Activated T-cell treated with anti-CD3 and anti-CD28 coated beads, Interleukin-2, amount 50 U/mL, for 72 hours (primary cell): ENCODE results near the gene KCNH1. TPM values are rescaled to one million over a fixed set of nuclear protein-coding genes. Genes with fewer than 3 reads are reported as not detected.

Experiments used
- ATAC-seq, 2 donors: fragments of 150-1000 bp; cut with Tn5 transposase; replicated peaks in 1 of 2; 2 replicates each; pipeline ENCODE4 v1.10.0; 2021; ENCODE audit warnings: moderate library complexity in 2 of 2, mild to moderate bottlenecking in 1 of 2
- DNase-seq, 2 donors: peaks; one replicate each; pipeline ENCODE4 v3.0.0; 2021 to 2022; ENCODE audit warnings: mixed read lengths in 1 of 2
- H3K27ac Mint-ChIP-seq: one replicate; pipeline ENCODE4 v1.8.0; 2022; ENCODE audit warnings: mild to moderate bottlenecking, moderate library complexity, mixed read lengths
- H3K27me3 Mint-ChIP-seq: one replicate; pipeline ENCODE4 v1.8.0; 2022; ENCODE audit warnings: low read depth, mixed read lengths
- H3K36me3 Mint-ChIP-seq, 2 donors: one replicate each; pipeline ENCODE4 v1.8.0; 2022; ENCODE audit warnings: mixed read lengths in 2 of 2, mild to moderate bottlenecking in 1 of 2; ENCODE audit not compliant: insufficient read depth in 2 of 2
- H3K4me1 Mint-ChIP-seq: one replicate; pipeline ENCODE4 v1.8.0; 2022; ENCODE audit warnings: low read depth, mixed read lengths
- H3K4me3 Mint-ChIP-seq, 2 donors: one replicate each; pipeline ENCODE4 v1.8.0; 2022; ENCODE audit warnings: mild to moderate bottlenecking in 2 of 2, mixed read lengths in 2 of 2, moderate library complexity in 2 of 2
- H3K9me3 Mint-ChIP-seq, 2 donors: one replicate each; pipeline ENCODE4 v1.8.0; 2022; ENCODE audit warnings: mixed read lengths in 2 of 2
- total RNA-seq, 2 donors: library from RNA; stranded (reverse); gene quantifications; one replicate each; pipeline ENCODE4 v1.2.3, GENCODE V29; 2022

The KCNH1 gene
- total RNA-seq, 2 donors from 2014 or later = not detected

- Mint-ChIP-seq H3K27ac (no peak overlapping the region), H3K4me3 (no peak overlapping the region), H3K9me3 (no peaks in the 10 kb centered on the region), H3K27me3 (peaks cover 45% of the 10 kb centered on the region), H3K4me1 (peaks cover 7% of the 10 kb centered on the region), H3K36me3 (no peaks in the 10 kb centered on the region)
- ATAC-seq (no peak), DNase-seq (no peak)
These were observed 4.2 kb downstream of the KCNH1 start for GRCh38 chr1:211129776-211130175.

DNA sequence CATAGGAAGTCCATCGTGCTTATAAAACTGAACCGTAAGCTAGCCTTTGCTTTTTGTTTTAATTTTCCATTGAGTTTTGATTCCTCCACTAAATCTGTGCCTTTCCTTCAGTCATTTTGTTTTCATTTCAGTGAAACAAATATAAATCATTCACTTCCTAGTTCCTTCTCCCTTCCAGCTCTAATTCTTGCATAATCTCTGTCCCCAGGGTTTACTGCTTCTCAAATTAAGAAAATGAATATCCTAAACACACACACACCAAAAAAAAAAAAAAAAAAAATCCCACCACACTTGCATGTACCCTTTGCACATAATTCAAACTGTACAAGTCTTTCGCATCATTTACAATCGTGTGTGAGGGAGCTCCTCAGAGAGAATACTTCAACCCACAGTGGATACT is 6.8 kb downstream of the KCNH1 start:
- Mint-ChIP-seq H3K27me3 (peaks cover 45% of the 10 kb centered on the region), H3K9me3 (no peaks in the 10 kb centered on the region), H3K4me1 (no peaks in the 10 kb centered on the region), H3K27ac (no peak overlapping the region), H3K36me3 (no peaks in the 10 kb centered on the region), H3K4me3 (no peak overlapping the region)
- ATAC-seq = no peak
- no peak for DNase-seq

- DNase-seq (no peak), ATAC-seq (no peak)
- H3K27me3 Mint-ChIP-seq = peaks cover 42% of the 10 kb centered on the region
- H3K4me3 Mint-ChIP-seq = no peak overlapping the region
- no peaks in the 10 kb centered on the region for H3K9me3 Mint-ChIP-seq
- H3K36me3 Mint-ChIP-seq = no peaks in the 10 kb centered on the region
- H3K4me1 Mint-ChIP-seq = no peaks in the 10 kb centered on the region
- no peak overlapping the region for H3K27ac Mint-ChIP-seq
These were observed 7.3 kb downstream of the KCNH1 start for GRCh38 chr1:211126622-211127021.

DNA sequence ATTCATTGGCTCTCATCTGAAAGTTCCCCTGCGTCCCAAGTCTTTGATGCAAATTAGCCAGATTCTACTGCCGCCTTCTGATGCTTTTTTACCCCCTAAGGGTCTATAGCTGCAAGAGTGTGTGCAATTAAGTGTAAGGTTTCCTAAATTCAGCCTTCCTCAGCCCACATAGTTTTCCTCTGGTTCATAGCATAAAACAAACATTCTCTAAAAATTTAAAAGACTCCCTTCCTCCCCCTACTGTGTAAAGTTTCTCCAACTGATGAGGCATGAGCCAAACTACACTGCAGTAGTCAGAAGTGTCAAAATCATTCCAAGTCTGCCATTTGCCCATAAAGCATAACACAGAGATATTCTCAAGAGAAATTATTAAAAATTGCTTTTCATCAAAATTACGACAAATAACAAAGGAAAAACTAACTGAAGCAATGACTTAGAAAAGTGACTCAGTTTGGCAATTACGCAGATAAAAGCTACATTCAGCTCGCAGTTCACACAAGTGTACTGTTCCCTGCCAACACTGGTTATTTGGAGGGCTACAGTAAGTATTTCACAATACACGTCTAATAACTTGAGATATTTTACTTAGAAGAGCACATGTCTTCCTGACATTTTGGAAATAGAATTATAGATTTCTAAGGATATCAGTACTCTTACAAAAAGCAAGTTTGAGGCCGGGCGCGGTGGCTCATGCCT is 15.4 kb downstream of the KCNH1 start:
- H3K4me1 Mint-ChIP-seq = no peaks in the 10 kb centered on the region
- ATAC-seq = no peak
- H3K27ac Mint-ChIP-seq = no peak overlapping the region
- H3K4me3 Mint-ChIP-seq = no peak overlapping the region
- H3K9me3 Mint-ChIP-seq = no peaks in the 10 kb centered on the region
- DNase-seq = no peak
- H3K36me3 Mint-ChIP-seq = no peaks in the 10 kb centered on the region
- H3K27me3 Mint-ChIP-seq = peaks cover 45% of the 10 kb centered on the region

GRCh38 chr1:211114446-211114845 is 19.5 kb downstream of the KCNH1 start:
- no peaks in the 10 kb centered on the region for H3K4me1 Mint-ChIP-seq
- no peak overlapping the region for H3K4me3 Mint-ChIP-seq
- H3K9me3 Mint-ChIP-seq = peaks cover 0 to 2% of the 10 kb centered on the region in 2 donors
- H3K36me3 Mint-ChIP-seq = no peaks in the 10 kb centered on the region
- DNase-seq = no peak
- ATAC-seq = no peak
- peaks cover 31% of the 10 kb centered on the region for H3K27me3 Mint-ChIP-seq
- no peak overlapping the region for H3K27ac Mint-ChIP-seq

DNA sequence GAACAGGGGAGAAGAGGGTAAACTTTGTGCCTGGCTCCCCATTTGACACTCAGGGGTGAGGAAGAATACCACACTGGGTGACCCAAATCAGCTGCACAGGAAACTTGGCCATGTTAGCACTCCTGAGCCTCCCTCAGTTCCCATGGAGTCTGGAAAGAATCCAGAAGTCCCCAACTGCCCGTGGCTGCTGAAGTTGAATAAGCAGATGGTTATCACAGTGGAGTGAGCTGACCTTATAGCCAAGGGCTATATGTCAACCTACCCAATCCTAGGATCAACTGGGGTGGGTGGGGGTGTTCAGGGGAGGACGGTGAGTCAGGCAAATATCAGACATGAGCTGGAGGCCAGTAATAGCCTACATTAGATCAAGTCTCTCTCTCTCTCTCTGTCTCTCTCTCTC is 20.4 kb downstream of the KCNH1 start:
- H3K9me3 Mint-ChIP-seq = peaks cover 0 to 2% of the 10 kb centered on the region in 2 donors

GRCh38 chr1:211111351-211111750 is 22.6 kb downstream of the KCNH1 start:
- Mint-ChIP-seq H3K4me1 (no peaks in the 10 kb centered on the region), H3K9me3 (peaks cover 0 to 2% of the 10 kb centered on the region in 2 donors), H3K36me3 (no peaks in the 10 kb centered on the region), H3K27ac (no peak overlapping the region), H3K27me3 (peaks cover 11% of the 10 kb centered on the region), H3K4me3 (no peak overlapping the region)
- ATAC-seq = no peak
- no peak for DNase-seq

More for the DNA sequence above, 20.4 kb downstream of the KCNH1 start:
- Mint-ChIP-seq H3K27ac (no peak overlapping the region), H3K27me3 (peaks cover 28% of the 10 kb centered on the region), H3K4me3 (no peak overlapping the region), H3K36me3 (no peaks in the 10 kb centered on the region), H3K4me1 (no peaks in the 10 kb centered on the region)
- ATAC-seq = no peak
- DNase-seq = no peak

- H3K4me3 Mint-ChIP-seq = no peak overlapping the region
- no peaks in the 10 kb centered on the region for H3K36me3 Mint-ChIP-seq
- DNase-seq (no peak), ATAC-seq (no peak)
- no peak overlapping the region for H3K27ac Mint-ChIP-seq
- H3K4me1 Mint-ChIP-seq = no peaks in the 10 kb centered on the region
- peaks cover 6% of the 10 kb centered on the region for H3K27me3 Mint-ChIP-seq
- no peaks in the 10 kb centered on the region for H3K9me3 Mint-ChIP-seq
These were observed 32.5 kb downstream of the KCNH1 start for GRCh38 chr1:211101481-211101880.

DNA sequence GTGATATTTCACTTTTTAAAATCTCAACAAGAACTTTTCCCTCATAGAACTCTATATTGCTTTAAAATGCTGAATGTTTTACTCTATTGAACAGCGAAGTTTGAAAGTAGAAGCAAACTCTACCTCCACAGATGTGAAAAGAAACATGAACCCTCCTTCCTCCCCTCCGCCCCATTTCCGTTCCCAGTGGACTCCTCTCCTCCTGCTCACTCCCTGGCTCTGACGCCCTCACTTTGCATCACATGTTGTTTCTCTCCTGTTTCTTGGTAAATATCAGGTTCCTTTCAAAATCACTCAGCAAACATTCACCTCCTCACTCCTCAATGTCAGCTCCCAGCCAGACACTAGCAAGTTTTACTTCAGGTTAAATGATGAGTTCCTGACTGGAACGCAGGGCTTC is 34.6 kb downstream of the KCNH1 start:
- no peak overlapping the region for H3K4me3 Mint-ChIP-seq
- H3K36me3 Mint-ChIP-seq = no peaks in the 10 kb centered on the region
- DNase-seq (no peak), ATAC-seq (no peak)
- H3K4me1 Mint-ChIP-seq = no peaks in the 10 kb centered on the region
- H3K9me3 Mint-ChIP-seq = no peaks in the 10 kb centered on the region
- H3K27ac Mint-ChIP-seq = no peak overlapping the region
- H3K27me3 Mint-ChIP-seq = peaks cover 6% of the 10 kb centered on the region

DNA sequence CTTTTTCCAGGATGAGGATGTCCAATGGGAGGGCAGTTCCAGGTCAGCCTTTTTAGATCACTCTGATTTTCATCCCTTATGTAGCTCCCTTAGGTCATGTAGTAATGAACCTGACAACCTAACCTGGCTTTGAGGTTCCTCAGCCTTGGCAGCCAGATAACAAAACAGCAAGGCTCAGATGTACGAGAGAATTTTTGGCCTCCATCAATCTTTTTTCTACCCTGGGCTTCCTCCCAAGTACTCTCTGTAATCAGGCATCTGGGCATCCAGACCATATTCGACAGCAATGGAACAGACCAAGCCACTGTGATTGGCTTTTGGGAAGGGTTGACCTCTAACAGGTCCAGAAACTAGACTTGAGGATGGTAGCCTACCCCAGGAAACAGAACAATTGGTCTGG is 38.6 kb downstream of the KCNH1 start:
- no peaks in the 10 kb centered on the region for H3K9me3 Mint-ChIP-seq
- no peak for DNase-seq
- H3K36me3 Mint-ChIP-seq = no peaks in the 10 kb centered on the region
- no peak overlapping the region for H3K4me3 Mint-ChIP-seq
- no peaks in the 10 kb centered on the region for H3K27me3 Mint-ChIP-seq
- ATAC-seq = no peak
- H3K4me1 Mint-ChIP-seq = no peaks in the 10 kb centered on the region
- no peak overlapping the region for H3K27ac Mint-ChIP-seq

- H3K27me3 Mint-ChIP-seq = no peaks in the 10 kb centered on the region
- H3K4me3 Mint-ChIP-seq = no peak overlapping the region
- no peaks in the 10 kb centered on the region for H3K9me3 Mint-ChIP-seq
- ATAC-seq (no peak), DNase-seq (no peak)
- H3K36me3 Mint-ChIP-seq = no peaks in the 10 kb centered on the region
- no peak overlapping the region for H3K27ac Mint-ChIP-seq
- H3K4me1 Mint-ChIP-seq = no peaks in the 10 kb centered on the region
These were observed 41.0 kb downstream of the KCNH1 start for GRCh38 chr1:211092955-211093354.

- H3K36me3 Mint-ChIP-seq = no peaks in the 10 kb centered on the region
- H3K27me3 Mint-ChIP-seq = no peaks in the 10 kb centered on the region
- no peaks in the 10 kb centered on the region for H3K9me3 Mint-ChIP-seq
- H3K4me1 Mint-ChIP-seq = no peaks in the 10 kb centered on the region
- H3K4me3 Mint-ChIP-seq = no peak overlapping the region
- no peak overlapping the region for H3K27ac Mint-ChIP-seq
- DNase-seq (no peak), ATAC-seq (no peak)
These were observed 42.1 kb downstream of the KCNH1 start for GRCh38 chr1:211091867-211092266.

DNA sequence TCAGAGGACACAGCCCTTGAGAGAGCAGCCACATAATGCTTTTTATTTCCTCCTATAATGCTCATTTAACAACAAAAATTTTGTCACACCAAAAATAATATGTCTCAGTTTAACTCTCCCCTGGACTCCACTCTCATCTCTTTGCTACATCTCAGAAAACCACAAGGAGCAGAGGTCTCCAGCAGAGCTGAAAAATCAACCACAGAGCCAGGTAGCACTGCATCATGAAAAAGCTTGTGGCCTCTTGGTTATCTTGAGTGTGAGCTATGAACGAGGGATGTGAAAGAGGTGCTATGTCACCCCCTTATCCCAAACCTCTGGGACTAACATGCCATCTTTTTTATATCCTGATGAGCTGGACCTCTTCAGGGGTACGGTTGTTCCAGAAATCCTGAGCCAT is 44.4 kb downstream of the KCNH1 start:
- no peaks in the 10 kb centered on the region for H3K36me3 Mint-ChIP-seq
- no peak overlapping the region for H3K27ac Mint-ChIP-seq
- DNase-seq (no peak), ATAC-seq (no peak)
- no peaks in the 10 kb centered on the region for H3K9me3 Mint-ChIP-seq
- no peaks in the 10 kb centered on the region for H3K4me1 Mint-ChIP-seq
- H3K4me3 Mint-ChIP-seq = no peak overlapping the region
- H3K27me3 Mint-ChIP-seq = no peaks in the 10 kb centered on the region

- Mint-ChIP-seq H3K27ac (no peak overlapping the region), H3K27me3 (no peaks in the 10 kb centered on the region), H3K9me3 (no peaks in the 10 kb centered on the region), H3K4me3 (no peak overlapping the region), H3K4me1 (no peaks in the 10 kb centered on the region), H3K36me3 (no peaks in the 10 kb centered on the region)
- ATAC-seq (no peak), DNase-seq (no peak)
These were observed 45.8 kb downstream of the KCNH1 start for GRCh38 chr1:211088156-211088555.
